Peyer's patch (tissue), 4 donors: ENCODE results near the gene IL1RAPL1.

ENCODE experiments used
- POLR2A ChIP-seq, 2 donors: fragments of 450-650 bp; IDR thresholded peaks; one replicate each; pipeline ENCODE4 v1.5.1; 2017; ENCODE audit warnings: antibody characterized with exemption in 2 of 2, mild to moderate bottlenecking in 2 of 2, moderate library complexity in 2 of 2
- TF ChIP-seq, protein P1 (sequence below), 6 experiments: fragments of 450-650 bp in 4 of 6; fragments of 200-600 bp in 2 of 6; sonication (generic) in 1 of 6; IDR thresholded peaks; one replicate each; pipeline ENCODE4 v1.5.1; 2017 to 2019; ENCODE audit warnings: antibody characterized with exemption in 6 of 6, mild to moderate bottlenecking in 3 of 6, moderate library complexity in 1 of 6

GRCh38 chrX:29113221-29113620 lies 526.0 kb downstream of the IL1RAPL1 start:
- TF ChIP-seq, protein P1, sequence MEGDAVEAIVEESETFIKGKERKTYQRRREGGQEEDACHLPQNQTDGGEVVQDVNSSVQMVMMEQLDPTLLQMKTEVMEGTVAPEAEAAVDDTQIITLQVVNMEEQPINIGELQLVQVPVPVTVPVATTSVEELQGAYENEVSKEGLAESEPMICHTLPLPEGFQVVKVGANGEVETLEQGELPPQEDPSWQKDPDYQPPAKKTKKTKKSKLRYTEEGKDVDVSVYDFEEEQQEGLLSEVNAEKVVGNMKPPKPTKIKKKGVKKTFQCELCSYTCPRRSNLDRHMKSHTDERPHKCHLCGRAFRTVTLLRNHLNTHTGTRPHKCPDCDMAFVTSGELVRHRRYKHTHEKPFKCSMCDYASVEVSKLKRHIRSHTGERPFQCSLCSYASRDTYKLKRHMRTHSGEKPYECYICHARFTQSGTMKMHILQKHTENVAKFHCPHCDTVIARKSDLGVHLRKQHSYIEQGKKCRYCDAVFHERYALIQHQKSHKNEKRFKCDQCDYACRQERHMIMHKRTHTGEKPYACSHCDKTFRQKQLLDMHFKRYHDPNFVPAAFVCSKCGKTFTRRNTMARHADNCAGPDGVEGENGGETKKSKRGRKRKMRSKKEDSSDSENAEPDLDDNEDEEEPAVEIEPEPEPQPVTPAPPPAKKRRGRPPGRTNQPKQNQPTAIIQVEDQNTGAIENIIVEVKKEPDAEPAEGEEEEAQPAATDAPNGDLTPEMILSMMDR (IDR thresholded peaks at IDR 0.05) = no peak
- TF ChIP-seq POLR2A (IDR thresholded peaks at IDR 0.05) = no peak
